Effector memory CD8-positive, alpha-beta T cell (primary cell): ENCODE data around the gene STT3B.
"Not testable (repeated sequence)": the region's sequence is repeated elsewhere in the genome, so short reads cannot be mapped to it uniquely, and the experiment has no call there.

Experiments
- ATAC-seq: fragments of 150-1000 bp; cut with Tn5 transposase; replicated peaks from 2 replicates; pipeline ENCODE4 v1.10.0; 2021; ENCODE audit warnings: mild to moderate bottlenecking, moderate library complexity
- DNase-seq, 3 experiments: peaks; one replicate each; pipeline ENCODE4 v3.0.0; 2021
- H3K27ac Mint-ChIP-seq, 2 donors: one replicate each; pipeline ENCODE4 v1.8.0; 2022; ENCODE audit warnings: mild to moderate bottlenecking in 2 of 2, mixed read lengths in 2 of 2, moderate library complexity in 2 of 2
- H3K27me3 Mint-ChIP-seq, 2 donors: one replicate each; pipeline ENCODE4 v1.8.0; 2022; ENCODE audit warnings: mixed read lengths in 2 of 2
- H3K36me3 Mint-ChIP-seq: one replicate; pipeline ENCODE4 v1.8.0; 2022; ENCODE audit warnings: mild to moderate bottlenecking, moderate library complexity, mixed read lengths; ENCODE audit not compliant: insufficient read depth
- H3K4me1 Mint-ChIP-seq, 2 donors: one replicate each; pipeline ENCODE4 v1.8.0; 2022; ENCODE audit warnings: low read depth in 2 of 2, mixed read lengths in 2 of 2
- H3K4me3 Mint-ChIP-seq, 2 donors: one replicate each; pipeline ENCODE4 v1.8.0; 2022; ENCODE audit warnings: mild to moderate bottlenecking in 2 of 2, mixed read lengths in 2 of 2, moderate library complexity in 2 of 2
- H3K9me3 Mint-ChIP-seq, 2 donors: one replicate each; pipeline ENCODE4 v1.8.0; 2022; ENCODE audit warnings: mixed read lengths in 2 of 2

STT3B gene

DNA sequence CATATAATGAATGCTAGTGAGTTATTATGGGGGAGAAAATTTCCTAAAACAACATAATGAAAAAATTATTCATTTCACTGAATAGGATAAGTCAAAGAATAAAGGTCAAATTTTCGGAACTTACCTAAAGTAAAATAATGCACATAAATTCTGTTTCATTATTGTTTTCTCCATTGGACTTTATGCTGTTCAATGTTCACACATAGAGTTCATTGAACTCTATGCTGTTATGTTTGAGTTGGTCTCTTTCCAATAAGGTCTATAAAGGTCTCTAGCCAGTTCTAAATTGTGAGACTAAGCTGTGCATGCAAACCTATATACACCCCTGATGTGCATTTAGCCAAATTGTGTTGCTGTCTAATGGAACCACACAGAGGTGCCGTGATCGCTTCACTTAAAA, 28.5 kb upstream of the STT3B start:
- Mint-ChIP-seq H3K27me3 (no peaks in the 10 kb centered on the region), H3K27ac (no peak overlapping the region), H3K4me3 (no peak overlapping the region), H3K9me3 (no peaks in the 10 kb centered on the region), H3K4me1 (peaks cover 31 to 44% of the 10 kb centered on the region in 2 donors), H3K36me3 (peaks cover 4% of the 10 kb centered on the region)
- no peak for ATAC-seq
- DNase-seq: no peak

DNA sequence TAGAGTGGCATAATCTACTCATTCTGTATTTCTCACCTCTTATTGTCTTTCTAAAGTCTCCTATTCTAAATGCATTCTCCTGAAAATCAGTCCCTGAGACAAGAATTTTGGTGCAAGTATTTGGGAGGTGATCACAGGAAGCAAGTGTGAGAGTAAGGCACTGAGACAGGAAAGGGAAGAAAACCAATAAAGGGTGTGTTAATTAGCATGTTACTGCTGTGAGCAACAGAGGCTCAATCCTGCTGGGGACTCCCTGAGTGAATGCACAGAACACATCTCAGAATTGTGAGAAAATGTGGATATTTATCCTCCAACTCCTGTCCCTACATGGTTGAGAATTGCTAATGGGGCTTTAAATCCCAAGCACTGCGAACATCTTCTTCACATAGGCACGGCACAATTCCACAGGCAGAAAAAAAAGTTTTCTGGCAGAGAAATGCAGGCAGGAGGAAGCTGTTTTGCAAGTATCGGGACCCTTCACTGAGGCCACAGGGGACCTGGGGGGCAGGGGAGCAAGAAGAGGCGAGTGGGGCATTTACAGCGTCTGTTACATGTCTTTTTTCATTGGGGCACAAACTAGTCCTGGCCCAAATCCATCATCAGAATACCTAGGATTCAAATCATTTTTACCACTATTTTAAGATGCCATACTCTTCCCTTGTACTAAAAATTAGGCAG, 27.2 kb upstream of the STT3B start:
- peaks cover 4% of the 10 kb centered on the region for H3K36me3 Mint-ChIP-seq
- peak overlapping the region in 1 of 2 donors; percentile 30 for H3K27ac Mint-ChIP-seq
- no peak for ATAC-seq
- H3K9me3 Mint-ChIP-seq: no peaks in the 10 kb centered on the region
- no peaks in the 10 kb centered on the region for H3K27me3 Mint-ChIP-seq
- DNase-seq: no peak
- H3K4me3 Mint-ChIP-seq: no peak overlapping the region
- H3K4me1 Mint-ChIP-seq: peaks cover 33 to 49% of the 10 kb centered on the region in 2 donors

- H3K4me3 Mint-ChIP-seq, H3K9me3 Mint-ChIP-seq, DNase-seq, H3K27ac Mint-ChIP-seq, H3K27me3 Mint-ChIP-seq, ATAC-seq, H3K36me3 Mint-ChIP-seq: not testable (repeated sequence)
- H3K4me1 Mint-ChIP-seq: peaks cover 33 to 49% of the 10 kb centered on the region in 2 donors
Observed at GRCh38 chr3:31506515-31506914, 26.2 kb upstream of the STT3B start.

- ATAC-seq (no peak), DNase-seq (no peak)
- Mint-ChIP-seq H3K27me3 (no peaks in the 10 kb centered on the region), H3K4me1 (peaks cover 20 to 32% of the 10 kb centered on the region in 2 donors), H3K9me3 (no peaks in the 10 kb centered on the region), H3K4me3 (peak overlapping the region in 1 of 2 donors; percentile 30), H3K36me3 (peaks cover 4% of the 10 kb centered on the region), H3K27ac (peak overlapping the region in 1 of 2 donors; percentile 72)
Observed at GRCh38 chr3:31508452-31509146, 24.1 kb upstream of the STT3B start.

DNA sequence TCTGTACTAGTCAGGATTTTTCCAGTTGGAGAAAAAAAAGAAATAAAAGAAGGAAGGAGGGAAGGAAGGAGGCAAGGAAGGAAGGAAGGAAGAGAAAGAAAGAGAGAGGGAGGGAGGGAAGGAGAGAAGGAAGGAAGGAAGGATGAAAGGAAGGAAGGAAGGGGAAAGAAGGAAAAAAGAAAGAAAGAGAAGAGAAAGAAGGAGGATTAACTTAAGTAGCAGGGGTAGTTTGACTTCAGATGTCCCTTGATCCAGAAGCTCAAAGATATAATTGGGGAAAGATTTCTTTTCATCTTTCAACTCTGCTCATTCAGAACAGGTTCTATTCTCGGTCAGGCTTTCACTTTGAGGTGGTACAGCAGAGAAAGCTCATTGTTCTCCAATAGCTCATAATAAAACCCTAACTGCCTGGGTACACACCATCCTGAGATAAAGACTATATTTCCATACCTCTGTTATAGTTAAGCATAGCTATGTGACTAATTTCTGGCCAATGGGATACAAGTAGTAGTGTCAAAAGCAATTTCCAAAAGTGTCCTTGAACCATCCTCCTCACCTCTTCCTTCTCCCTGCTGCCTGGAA, 23.5 kb upstream of the STT3B start:
- H3K36me3 Mint-ChIP-seq: peaks cover 4% of the 10 kb centered on the region
- H3K9me3 Mint-ChIP-seq: no peaks in the 10 kb centered on the region
- no peak for ATAC-seq
- H3K4me1 Mint-ChIP-seq: peaks cover 20 to 28% of the 10 kb centered on the region in 2 donors
- H3K4me3 Mint-ChIP-seq: peak overlapping the region in 1 of 2 donors; percentile 30
- peak overlapping the region in 1 of 2 donors; percentile 72 for H3K27ac Mint-ChIP-seq
- DNase-seq: no peak
- H3K27me3 Mint-ChIP-seq: no peaks in the 10 kb centered on the region

DNA sequence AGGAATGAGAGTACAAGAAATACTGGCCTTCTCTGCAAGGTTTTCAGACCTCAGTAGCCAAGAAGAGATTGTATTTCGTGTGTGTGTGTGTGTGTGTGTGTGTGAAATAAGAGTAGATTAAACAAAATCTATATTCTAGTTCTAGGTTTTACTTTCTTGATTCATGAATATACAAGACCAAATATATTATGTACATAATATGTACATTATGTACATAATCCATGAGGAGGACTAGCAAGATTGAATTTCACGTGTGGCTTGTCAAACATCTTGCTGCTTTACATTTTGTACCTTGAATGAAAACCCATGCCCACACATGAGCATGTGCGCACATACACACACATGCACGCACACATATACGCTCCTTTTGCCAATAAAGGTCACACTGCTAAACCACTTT, 18.2 kb upstream of the STT3B start:
- Mint-ChIP-seq H3K36me3 (no peaks in the 10 kb centered on the region), H3K27me3 (no peaks in the 10 kb centered on the region), H3K4me1 (peaks cover 2% of the 10 kb centered on the region in 2 donors), H3K4me3 (no peak overlapping the region), H3K27ac (no peak overlapping the region), H3K9me3 (no peaks in the 10 kb centered on the region)
- no peak for DNase-seq
- no peak for ATAC-seq

DNA sequence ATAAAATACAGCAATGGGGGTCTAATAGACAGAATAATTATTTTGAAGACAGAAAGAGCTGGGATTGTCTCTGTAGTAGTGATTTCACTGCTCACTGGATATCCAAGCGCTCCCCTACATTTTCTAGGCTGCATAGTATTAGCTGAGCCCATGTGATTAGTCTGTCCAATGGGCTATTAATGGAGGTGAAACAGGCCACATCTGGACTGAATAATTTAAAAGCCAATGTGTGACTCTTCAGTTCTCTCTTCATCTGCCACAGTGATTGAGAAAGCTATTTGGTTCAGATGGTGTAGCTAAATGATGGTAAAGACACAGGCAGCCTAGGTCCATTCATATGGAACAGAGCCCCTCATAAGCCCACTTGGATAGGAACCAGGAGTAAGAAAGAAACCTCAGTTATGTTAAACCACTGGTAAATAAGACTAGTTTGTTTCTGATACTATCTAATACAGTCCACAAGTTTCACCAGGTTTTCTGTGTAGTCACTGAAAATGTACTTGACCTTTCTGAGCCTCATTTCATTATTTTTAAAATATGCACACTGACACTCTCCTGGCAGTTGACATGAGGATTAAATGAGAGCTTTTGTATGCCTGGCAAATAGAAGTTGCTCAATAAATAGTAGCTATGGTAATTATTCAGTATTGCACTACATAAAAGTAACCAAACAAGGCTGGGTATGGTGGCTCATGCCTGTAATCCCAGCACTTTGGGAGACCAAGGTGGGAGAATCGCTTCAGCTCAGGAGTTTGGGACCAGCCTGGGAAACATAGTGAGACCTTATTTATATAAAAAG, 17.0 kb upstream of the STT3B start:
- Mint-ChIP-seq H3K27me3 (no peaks in the 10 kb centered on the region), H3K4me1 (no peaks in the 10 kb centered on the region)
- DNase-seq: no peak

GRCh38 chr3:31516757-31517156, 16.0 kb upstream of the STT3B start:
- Mint-ChIP-seq H3K4me1 (peaks cover under 1 to 2% of the 10 kb centered on the region in 2 donors), H3K27me3 (no peaks in the 10 kb centered on the region), H3K36me3 (no peaks in the 10 kb centered on the region), H3K27ac (no peak overlapping the region), H3K4me3 (no peak overlapping the region), H3K9me3 (no peaks in the 10 kb centered on the region)
- no peak for DNase-seq
- no peak for ATAC-seq

More for the DNA sequence above, 17.0 kb upstream of the STT3B start:
- Mint-ChIP-seq H3K4me3 (no peak overlapping the region), H3K36me3 (no peaks in the 10 kb centered on the region), H3K27ac (no peak overlapping the region), H3K9me3 (no peaks in the 10 kb centered on the region)
- no peak for ATAC-seq

- Mint-ChIP-seq H3K36me3 (no peaks in the 10 kb centered on the region), H3K27ac (peak overlapping the region in 1 of 2 donors; percentile 81), H3K4me1 (peaks cover 6 to 9% of the 10 kb centered on the region in 2 donors), H3K27me3 (no peaks in the 10 kb centered on the region), H3K9me3 (no peaks in the 10 kb centered on the region), H3K4me3 (no peak overlapping the region)
- ATAC-seq: no peak
- DNase-seq: no peak
Observed at GRCh38 chr3:31521468-31521867, 11.3 kb upstream of the STT3B start.

GRCh38 chr3:31522152-31522551, 10.6 kb upstream of the STT3B start:
- DNase-seq (peak in 1 of 3 experiments; percentile 26), ATAC-seq (peak; percentile 99)
- Mint-ChIP-seq H3K4me1 (peaks cover 6 to 9% of the 10 kb centered on the region in 2 donors), H3K27me3 (no peaks in the 10 kb centered on the region), H3K4me3 (peak overlapping the region in 1 of 2 donors; percentile 3), H3K9me3 (no peaks in the 10 kb centered on the region), H3K36me3 (no peaks in the 10 kb centered on the region), H3K27ac (peak overlapping the region in 1 of 2 donors; percentile 81)

DNA sequence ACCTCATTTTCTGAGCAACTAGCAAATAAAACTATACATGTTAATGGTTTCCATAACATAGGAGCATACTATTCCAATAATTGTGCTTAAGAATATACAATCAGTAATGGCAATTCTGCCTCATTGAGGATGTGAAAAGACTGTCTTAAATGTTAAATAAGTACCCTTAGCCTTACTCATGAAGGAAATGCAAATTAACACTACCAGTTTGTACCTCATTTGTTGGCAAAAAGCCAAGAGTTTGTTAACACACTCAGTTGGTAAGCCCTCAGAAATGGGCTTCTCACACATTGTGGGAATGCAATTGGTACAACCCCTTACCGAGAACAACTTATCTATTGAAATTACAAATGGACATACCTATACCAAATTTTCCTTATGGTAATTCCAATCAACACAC, 9.2 kb upstream of the STT3B start:
- Mint-ChIP-seq H3K4me3 (no peak overlapping the region), H3K4me1 (peaks cover 6 to 9% of the 10 kb centered on the region in 2 donors), H3K36me3 (no peaks in the 10 kb centered on the region), H3K27me3 (no peaks in the 10 kb centered on the region), H3K9me3 (no peaks in the 10 kb centered on the region), H3K27ac (no peak overlapping the region)
- ATAC-seq (no peak), DNase-seq (no peak)

GRCh38 chr3:31525532-31525931, 7.2 kb upstream of the STT3B start:
- no peaks in the 10 kb centered on the region for H3K36me3 Mint-ChIP-seq
- no peaks in the 10 kb centered on the region for H3K9me3 Mint-ChIP-seq
- no peak overlapping the region for H3K27ac Mint-ChIP-seq
- no peak overlapping the region for H3K4me3 Mint-ChIP-seq
- H3K27me3 Mint-ChIP-seq: no peaks in the 10 kb centered on the region
- DNase-seq (no peak), ATAC-seq (no peak)
- H3K4me1 Mint-ChIP-seq: peaks cover 6 to 9% of the 10 kb centered on the region in 2 donors

- ATAC-seq: no peak
- Mint-ChIP-seq H3K36me3 (peaks cover 25% of the 10 kb centered on the region), H3K9me3 (no peaks in the 10 kb centered on the region), H3K4me3 (no peak overlapping the region), H3K4me1 (peaks cover 6 to 9% of the 10 kb centered on the region in 2 donors), H3K27me3 (no peaks in the 10 kb centered on the region), H3K27ac (no peak overlapping the region)
- DNase-seq: no peak
Observed at GRCh38 chr3:31529421-31529820, 3.3 kb upstream of the STT3B start.
